Activated CD4-positive, alpha-beta memory T cell treated with anti-CD3 and anti-CD28 coated beads, Interleukin-2, amount 10 ng/mL, durations not matched to agents 7 days and 5 days (primary cell): Measurements from ENCODE around the gene CHAMP1. TPM values are rescaled to one million over a fixed set of nuclear protein-coding genes. Genes with fewer than 3 reads are reported as not detected.

Experiments used
- CTCF ChIA-PET: fragments of 350-600 bp; sonication (Branson Sonifier 250); formaldehyde crosslinking; loops from one replicate; lab custom pipeline; 2021; ENCODE audit warnings: antibody characterized with exemption, inconsistent platforms; lab: Charles Lee
- POLR2A ChIA-PET: fragments of 350-600 bp; sonication (Branson Sonifier 250); formaldehyde crosslinking; loops from one replicate; lab custom pipeline; 2021; ENCODE audit warnings: antibody characterized with exemption; lab: Charles Lee
- DNase-seq: peaks from one replicate; pipeline ENCODE4 v3.0.0-alpha.2; 2020
- H3K27ac Mint-ChIP-seq: one replicate; pipeline ENCODE4 v1.8.0; 2021; ENCODE audit warnings: mild to moderate bottlenecking, mixed read lengths
- H3K27me3 Mint-ChIP-seq: one replicate; pipeline ENCODE4 v1.8.0; 2021; ENCODE audit warnings: mixed read lengths
- H3K36me3 Mint-ChIP-seq: one replicate; pipeline ENCODE4 v1.8.0; 2021; ENCODE audit warnings: low read depth, mixed read lengths
- H3K4me1 Mint-ChIP-seq: one replicate; pipeline ENCODE4 v1.8.0; 2021; ENCODE audit warnings: mixed read lengths
- H3K4me3 Mint-ChIP-seq: one replicate; pipeline ENCODE4 v1.8.0; 2021; ENCODE audit warnings: mild to moderate bottlenecking, mixed read lengths
- H3K9me3 Mint-ChIP-seq: one replicate; pipeline ENCODE4 v1.8.0; 2021; ENCODE audit warnings: mixed read lengths
- total RNA-seq, 2 experiments: library from RNA; stranded (reverse); gene quantifications; one replicate each; pipeline ENCODE4 v1.2.3, GENCODE V29; 2021

The CHAMP1 gene
- total RNA-seq, 2 experiments from 2014 or later: 30.6 to 32.8 TPM

- Mint-ChIP-seq H3K36me3 (peaks cover 15% of the 10 kb centered on the region), H3K4me3 (no peak overlapping the region), H3K4me1 (peaks cover 14% of the 10 kb centered on the region), H3K9me3 (no peaks in the 10 kb centered on the region), H3K27ac (no peak overlapping the region), H3K27me3 (no peaks in the 10 kb centered on the region)
- DNase-seq: no peak
- CTCF ChIA-PET: no interaction called here
- POLR2A ChIA-PET: interaction anchor here (0.6 kb wide), 1 partner anchor 71 kb away, joined by 3 read pairs; no protein-coding TSS in a partner anchor
Measured at GRCh38 chr13:114309086-114309485, 5.2 kb upstream of the CHAMP1 start.

- Mint-ChIP-seq H3K4me1 (peaks cover 16% of the 10 kb centered on the region), H3K27ac (no peak overlapping the region), H3K36me3 (peaks cover 11% of the 10 kb centered on the region), H3K4me3 (no peak overlapping the region), H3K27me3 (no peaks in the 10 kb centered on the region), H3K9me3 (no peaks in the 10 kb centered on the region)
- DNase-seq: no peak
- ChIA-PET POLR2A (interaction anchor here (0.6 to 4.9 kb wide), 2 partner anchors 29 to 72 kb away, joined by 3 to 44 read pairs; partner anchors contain the start of gene UPF3A), CTCF (no interaction called here)
Measured at GRCh38 chr13:114309806-114310410, 4.4 kb upstream of the CHAMP1 start.

- Mint-ChIP-seq H3K9me3 (no peaks in the 10 kb centered on the region), H3K4me3 (no peak overlapping the region), H3K27ac (no peak overlapping the region), H3K27me3 (no peaks in the 10 kb centered on the region), H3K36me3 (peaks cover 18% of the 10 kb centered on the region), H3K4me1 (peaks cover 23% of the 10 kb centered on the region)
- POLR2A ChIA-PET: interaction anchor here (0.6 to 4.9 kb wide), 3 partner anchors 12 to 30 kb away, joined by 3 to 44 read pairs (median 3); partner anchors contain the start of gene UPF3A
- CTCF ChIA-PET: no interaction called here
- no peak for DNase-seq
Measured at GRCh38 chr13:114310956-114311355, 3.3 kb upstream of the CHAMP1 start.

- CTCF ChIA-PET: no interaction called here
Measured at GRCh38 chr13:114311387-114311786, 2.9 kb upstream of the CHAMP1 start.

GRCh38 chr13:114311908-114312307 lies 2.4 kb upstream of the CHAMP1 start:
- Mint-ChIP-seq H3K4me3 (no peak overlapping the region), H3K36me3 (peaks cover 13% of the 10 kb centered on the region), H3K9me3 (no peaks in the 10 kb centered on the region), H3K4me1 (peaks cover 26% of the 10 kb centered on the region), H3K27ac (no peak overlapping the region), H3K27me3 (no peaks in the 10 kb centered on the region)
- POLR2A ChIA-PET: interaction anchor here (1.0 to 4.9 kb wide), 2 partner anchors 25 to 31 kb away, joined by 3 to 44 read pairs; partner anchors contain the start of gene UPF3A
- CTCF ChIA-PET: no interaction called here
- DNase-seq: no peak

More at GRCh38 chr13:114311387-114311786, 2.9 kb upstream of the CHAMP1 start:
- H3K27me3 Mint-ChIP-seq: no peaks in the 10 kb centered on the region
- POLR2A ChIA-PET: interaction anchor here (0.6 to 4.9 kb wide), 3 partner anchors 13 to 31 kb away, joined by 3 to 44 read pairs (median 3); partner anchors contain the start of gene UPF3A
- H3K27ac Mint-ChIP-seq: no peak overlapping the region
- no peak for DNase-seq
- H3K36me3 Mint-ChIP-seq: peaks cover 18% of the 10 kb centered on the region
- H3K9me3 Mint-ChIP-seq: no peaks in the 10 kb centered on the region
- peaks cover 23% of the 10 kb centered on the region for H3K4me1 Mint-ChIP-seq
- H3K4me3 Mint-ChIP-seq: no peak overlapping the region

GRCh38 chr13:114313061-114313860 lies 1.0 kb upstream of the CHAMP1 start:
- peak; percentile 24 for DNase-seq
- Mint-ChIP-seq H3K36me3 (peaks cover 10% of the 10 kb centered on the region), H3K9me3 (no peaks in the 10 kb centered on the region), H3K4me3 (peak overlapping the region; percentile 96), H3K27me3 (no peaks in the 10 kb centered on the region), H3K4me1 (peaks cover 37% of the 10 kb centered on the region), H3K27ac (peak overlapping the region; percentile 85)
- ChIA-PET POLR2A (interaction anchor here (0.7 to 4.9 kb wide), 7 partner anchors 12 to 170 kb away, joined by 3 to 44 read pairs (median 3); partner anchors contain the start of gene UPF3A), CTCF (interaction anchor here (0.6 to 1.8 kb wide), 3 partner anchors 23 to 1043 kb away, joined by 3 to 5 read pairs (median 3); partner anchors contain the start of gene UPF3A)

- Mint-ChIP-seq H3K27me3 (no peaks in the 10 kb centered on the region), H3K9me3 (no peaks in the 10 kb centered on the region), H3K27ac (peak overlapping the region; percentile 80), H3K36me3 (peaks cover 23% of the 10 kb centered on the region), H3K4me1 (peaks cover 55% of the 10 kb centered on the region), H3K4me3 (peak overlapping the region; percentile 96)
- ChIA-PET CTCF (interaction anchor here (1.3 kb wide), 1 partner anchor 25 kb away, joined by 3 read pairs; no protein-coding TSS in a partner anchor), POLR2A (interaction anchor here (0.6 to 3.4 kb wide), 5 partner anchors 10 to 184 kb away, joined by 3 to 17 read pairs (median 5); partner anchors contain the start of gene UPF3A)
- no peak for DNase-seq
Measured at GRCh38 chr13:114315074-114315785, 927 bp downstream of the CHAMP1 start.

GRCh38 chr13:114318624-114319023 lies 4.3 kb downstream of the CHAMP1 start:
- no peaks in the 10 kb centered on the region for H3K27me3 Mint-ChIP-seq
- no peak overlapping the region for H3K4me3 Mint-ChIP-seq
- ChIA-PET POLR2A (interaction anchor here (0.7 to 1.5 kb wide), 4 partner anchors 18 to 37 kb away, joined by 3 read pairs; partner anchors contain the start of gene UPF3A), CTCF (interaction anchor here (0.7 to 1.7 kb wide), 2 partner anchors 19 to 22 kb away, joined by 4 read pairs; no protein-coding TSS in a partner anchor)
- peaks cover 48% of the 10 kb centered on the region for H3K36me3 Mint-ChIP-seq
- H3K4me1 Mint-ChIP-seq: peaks cover 61% of the 10 kb centered on the region
- no peak for DNase-seq
- no peaks in the 10 kb centered on the region for H3K9me3 Mint-ChIP-seq
- H3K27ac Mint-ChIP-seq: peak overlapping the region; percentile 8

- peak overlapping the region; percentile 3 for H3K27ac Mint-ChIP-seq
- no peak overlapping the region for H3K4me3 Mint-ChIP-seq
- H3K36me3 Mint-ChIP-seq: peaks cover 57% of the 10 kb centered on the region
- POLR2A ChIA-PET: interaction anchor here (1.5 kb wide), 1 partner anchor 38 kb away, joined by 3 read pairs; the partner anchor contains the start of gene UPF3A
- peaks cover 65% of the 10 kb centered on the region for H3K4me1 Mint-ChIP-seq
- CTCF ChIA-PET: interaction anchor here (1.7 kb wide), 1 partner anchor 21 kb away, joined by 4 read pairs; no protein-coding TSS in a partner anchor
- H3K9me3 Mint-ChIP-seq: no peaks in the 10 kb centered on the region
- DNase-seq: no peak
- no peaks in the 10 kb centered on the region for H3K27me3 Mint-ChIP-seq
Measured at GRCh38 chr13:114319441-114319913, 5.2 kb downstream of the CHAMP1 start.

GRCh38 chr13:114320065-114320464 lies 5.8 kb downstream of the CHAMP1 start:
- H3K4me3 Mint-ChIP-seq: no peak overlapping the region
- peaks cover 64% of the 10 kb centered on the region for H3K4me1 Mint-ChIP-seq
- ChIA-PET CTCF (interaction anchor here (1.7 kb wide), 1 partner anchor 21 kb away, joined by 4 read pairs; no protein-coding TSS in a partner anchor), POLR2A (no interaction called here)
- no peaks in the 10 kb centered on the region for H3K9me3 Mint-ChIP-seq
- peaks cover 57% of the 10 kb centered on the region for H3K36me3 Mint-ChIP-seq
- DNase-seq: no peak
- H3K27ac Mint-ChIP-seq: peak overlapping the region; percentile 3
- H3K27me3 Mint-ChIP-seq: no peaks in the 10 kb centered on the region

GRCh38 chr13:114321256-114321655 lies 7.0 kb downstream of the CHAMP1 start:
- no peaks in the 10 kb centered on the region for H3K9me3 Mint-ChIP-seq
- no peak overlapping the region for H3K4me3 Mint-ChIP-seq
- no peak for DNase-seq
- no peaks in the 10 kb centered on the region for H3K27me3 Mint-ChIP-seq
- peaks cover 64% of the 10 kb centered on the region for H3K36me3 Mint-ChIP-seq
- no peak overlapping the region for H3K27ac Mint-ChIP-seq
- POLR2A ChIA-PET: no interaction called here
- peaks cover 69% of the 10 kb centered on the region for H3K4me1 Mint-ChIP-seq
- CTCF ChIA-PET: interaction anchor here (0.7 kb wide), 1 partner anchor 181 kb away, joined by 5 read pairs; no protein-coding TSS in a partner anchor

- H3K27me3 Mint-ChIP-seq: no peaks in the 10 kb centered on the region
- no peak overlapping the region for H3K27ac Mint-ChIP-seq
- ChIA-PET CTCF (no interaction called here), POLR2A (no interaction called here)
- peaks cover 73% of the 10 kb centered on the region for H3K36me3 Mint-ChIP-seq
- H3K4me1 Mint-ChIP-seq: peaks cover 57% of the 10 kb centered on the region
- no peaks in the 10 kb centered on the region for H3K9me3 Mint-ChIP-seq
- H3K4me3 Mint-ChIP-seq: no peak overlapping the region
- DNase-seq: no peak
Measured at GRCh38 chr13:114323349-114323748, 9.0 kb downstream of the CHAMP1 start.
